Measurements from ENCODE around the gene SLC2A10. TPM values are rescaled to one million over a fixed set of nuclear protein-coding genes. Genes with fewer than 3 reads are reported as not detected.

The SLC2A10 gene
- total and polyA plus RNA-seq, 9 donors = 14.0 to 22.3 (median 18.0) TPM

DNA sequence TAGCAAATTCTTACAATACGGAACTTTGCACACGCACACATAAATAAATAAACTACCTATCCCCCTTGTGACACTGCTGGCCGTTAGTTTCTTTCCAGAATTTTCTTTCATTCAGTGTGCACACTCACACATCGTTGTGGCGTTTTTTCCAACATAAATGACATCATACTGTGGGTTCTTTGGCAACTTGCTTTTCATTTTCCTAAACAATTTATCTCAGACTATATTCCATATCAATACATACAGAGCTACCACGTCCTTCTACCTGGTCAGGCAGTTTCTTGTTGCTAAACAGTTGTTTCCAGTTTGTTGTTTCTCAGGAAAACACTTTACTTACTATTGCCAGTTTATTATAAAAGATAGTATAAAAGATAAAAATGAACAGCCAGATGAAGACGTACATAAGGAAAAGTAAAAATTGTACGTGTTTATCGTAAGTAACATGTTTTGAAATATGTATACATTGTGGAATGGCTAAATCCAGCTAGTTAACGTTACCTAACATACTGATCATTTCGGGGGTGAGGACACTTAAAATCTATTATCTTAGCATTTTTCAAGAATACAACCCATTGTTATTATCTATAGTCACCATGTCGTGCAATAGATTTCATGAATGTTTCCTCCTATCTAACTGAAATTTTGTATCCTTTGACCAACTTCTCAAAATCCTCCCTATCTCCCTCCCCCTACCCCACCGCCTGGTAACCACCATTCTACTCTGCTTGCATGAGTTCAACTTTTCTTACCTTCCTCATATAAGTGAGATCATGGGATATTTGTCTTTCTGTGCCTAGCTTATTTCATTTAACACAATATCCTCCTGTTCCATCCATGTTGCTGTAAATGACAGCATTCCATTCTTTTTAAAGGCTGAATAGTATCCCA, 19.0 kb upstream of the SLC2A10 start:
- H3K4me1 ChIP-seq (ENCODE audit: control insufficient read depth, insufficient read depth, low read length) = peaks cover 12% of the 10 kb centered on the region
- H3K27me3 ChIP-seq (ENCODE audit: control insufficient read depth, insufficient read depth, low read length) = no peaks in the 10 kb centered on the region
- H3K36me3 ChIP-seq (ENCODE audit: control insufficient read depth, insufficient read depth, low read length) = peaks cover 4% of the 10 kb centered on the region
- H3K4me3 ChIP-seq (ENCODE audit: low read length) = peak overlapping the region; percentile 79
- H3K27ac ChIP-seq (ENCODE audit: low read length) = peak overlapping the region; percentile 94
- no peaks in the 10 kb centered on the region for H3K9me3 ChIP-seq (replicated peaks; ENCODE audit: control insufficient read depth, low read depth, low read length)
- 40% methylated on average over 8 of the region's 13 CpGs for WGBS (ENCODE audit: insufficient coverage)
- no peak for DNase-seq

DNA sequence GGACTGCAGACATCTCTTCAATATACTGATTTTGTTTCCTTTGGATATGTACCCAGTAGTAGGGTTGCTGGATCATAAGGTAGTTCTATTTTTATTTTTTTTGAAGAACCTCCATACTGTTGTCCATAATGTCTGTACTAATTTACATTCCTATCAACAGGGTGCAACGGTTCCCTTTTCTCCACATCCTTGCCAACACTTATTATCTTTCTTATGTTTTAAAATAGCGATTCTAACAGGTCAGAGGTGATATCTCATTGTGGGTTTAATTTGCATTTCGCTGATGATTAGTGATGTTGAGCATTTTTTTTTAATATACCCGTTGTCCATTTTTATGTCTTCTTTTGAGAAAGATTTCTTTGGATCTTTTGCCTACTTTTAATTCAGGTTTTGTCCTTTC, 18.3 kb upstream of the SLC2A10 start:
- Histone ChIP-seq H3K27me3 (ENCODE audit: control insufficient read depth, insufficient read depth, low read length) (no peaks in the 10 kb centered on the region), H3K27ac (ENCODE audit: low read length) (no peak overlapping the region), H3K36me3 (ENCODE audit: control insufficient read depth, insufficient read depth, low read length) (peaks cover 4% of the 10 kb centered on the region), H3K4me1 (ENCODE audit: control insufficient read depth, insufficient read depth, low read length) (peaks cover 12% of the 10 kb centered on the region), H3K9me3 (replicated peaks; ENCODE audit: control insufficient read depth, low read depth, low read length) (no peaks in the 10 kb centered on the region), H3K4me3 (ENCODE audit: low read length) (no peak overlapping the region)
- no peak for DNase-seq
- no CpG with 5 or more reads among the region's 4 CpGs for whole genome bisulfite sequencing (ENCODE audit: insufficient coverage)

DNA sequence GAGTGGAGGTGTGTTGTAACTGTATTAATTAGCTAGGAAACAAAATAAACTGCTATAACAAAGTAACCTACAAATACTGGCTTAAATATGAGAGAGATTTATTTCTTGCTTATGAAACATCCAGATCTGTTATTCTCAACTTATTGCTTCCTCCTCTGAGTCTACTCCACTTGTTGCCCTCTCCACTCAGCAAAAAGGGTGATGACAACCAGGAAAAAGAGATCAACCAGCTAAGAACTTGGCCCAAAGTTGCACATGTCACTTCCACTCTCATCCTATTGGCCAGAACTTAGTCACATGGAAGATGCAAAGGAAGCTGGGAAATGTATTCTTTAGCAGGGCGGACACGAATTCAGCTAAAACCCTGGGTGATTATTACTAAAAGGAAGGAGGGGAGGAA, 15.0 kb upstream of the SLC2A10 start:
- H3K36me3 ChIP-seq (ENCODE audit: control insufficient read depth, insufficient read depth, low read length) = no peaks in the 10 kb centered on the region
- no peak overlapping the region for H3K4me3 ChIP-seq (ENCODE audit: low read length)
- DNase-seq = peak; percentile 58
- WGBS (ENCODE audit: insufficient coverage) = no CpG with 5 or more reads among the region's 2 CpGs
- H3K27me3 ChIP-seq (ENCODE audit: control insufficient read depth, insufficient read depth, low read length) = no peaks in the 10 kb centered on the region
- no peak overlapping the region for H3K27ac ChIP-seq (ENCODE audit: low read length)
- H3K9me3 ChIP-seq (replicated peaks; ENCODE audit: control insufficient read depth, low read depth, low read length) = peaks cover 1% of the 10 kb centered on the region
- H3K4me1 ChIP-seq (ENCODE audit: control insufficient read depth, insufficient read depth, low read length) = peaks cover 2% of the 10 kb centered on the region

DNA sequence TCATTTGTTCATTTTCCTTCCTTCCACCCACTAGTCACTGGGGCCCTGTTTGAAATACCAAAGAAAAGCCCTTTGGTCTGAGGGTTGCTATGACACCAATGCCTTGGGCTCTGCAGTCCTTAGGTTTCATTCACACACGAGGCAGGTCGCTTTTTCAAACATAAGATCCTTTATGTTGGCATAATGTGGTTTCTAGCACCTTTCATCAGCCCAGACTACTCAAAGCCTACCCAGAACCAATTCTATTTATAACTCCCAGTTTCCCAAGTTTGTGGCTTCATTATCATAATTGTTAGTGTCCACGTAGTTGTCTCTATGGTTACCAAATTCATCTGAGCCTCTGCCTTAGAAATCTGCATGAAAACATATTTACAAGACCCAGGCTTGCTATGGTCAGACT, 13.6 kb upstream of the SLC2A10 start:
- H3K27ac ChIP-seq (ENCODE audit: low read length) = no peak overlapping the region
- no peaks in the 10 kb centered on the region for H3K27me3 ChIP-seq (ENCODE audit: control insufficient read depth, insufficient read depth, low read length)
- no peak for DNase-seq
- H3K4me1 ChIP-seq (ENCODE audit: control insufficient read depth, insufficient read depth, low read length) = no peaks in the 10 kb centered on the region
- no peaks in the 10 kb centered on the region for H3K36me3 ChIP-seq (ENCODE audit: control insufficient read depth, insufficient read depth, low read length)
- WGBS (ENCODE audit: insufficient coverage) = no CpG with 5 or more reads among the region's 3 CpGs
- H3K9me3 ChIP-seq (replicated peaks; ENCODE audit: control insufficient read depth, low read depth, low read length) = peaks cover 4% of the 10 kb centered on the region
- no peak overlapping the region for H3K4me3 ChIP-seq (ENCODE audit: low read length)

GRCh38 chr20:46696791-46697279, 12.6 kb upstream of the SLC2A10 start:
- Histone ChIP-seq H3K36me3 (ENCODE audit: control insufficient read depth, insufficient read depth, low read length) (no peaks in the 10 kb centered on the region), H3K27me3 (ENCODE audit: control insufficient read depth, insufficient read depth, low read length) (no peaks in the 10 kb centered on the region), H3K27ac (ENCODE audit: low read length) (no peak overlapping the region), H3K9me3 (replicated peaks; ENCODE audit: control insufficient read depth, low read depth, low read length) (peaks cover 4% of the 10 kb centered on the region), H3K4me1 (ENCODE audit: control insufficient read depth, insufficient read depth, low read length) (no peaks in the 10 kb centered on the region), H3K4me3 (ENCODE audit: low read length) (no peak overlapping the region)
- WGBS (ENCODE audit: insufficient coverage) = 73% methylated on average over 2 of the region's 3 CpGs
- DNase-seq = no peak

DNA sequence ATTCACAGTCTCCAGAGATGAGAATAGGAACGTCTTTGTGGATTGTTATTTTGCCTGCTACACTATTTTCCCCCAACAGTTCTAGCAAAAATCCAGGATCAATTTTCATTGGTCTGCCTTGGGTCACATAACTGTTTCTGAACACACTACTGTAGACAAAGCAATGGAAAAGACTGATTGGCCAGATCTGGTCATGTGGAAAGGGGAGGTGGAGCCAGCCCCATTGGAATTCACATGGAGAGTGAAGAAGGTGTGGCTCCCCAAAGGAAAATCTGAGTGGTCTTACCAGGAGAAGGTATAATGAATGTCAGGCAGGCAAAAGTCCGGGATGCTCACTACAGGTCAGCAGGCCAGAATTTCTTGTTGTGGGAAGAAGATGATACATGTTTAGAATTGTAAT, 10.7 kb upstream of the SLC2A10 start:
- no peak overlapping the region for H3K4me3 ChIP-seq (ENCODE audit: low read length)
- 78% methylated on average over 1 of the region's 2 CpGs for WGBS (ENCODE audit: insufficient coverage)

DNA sequence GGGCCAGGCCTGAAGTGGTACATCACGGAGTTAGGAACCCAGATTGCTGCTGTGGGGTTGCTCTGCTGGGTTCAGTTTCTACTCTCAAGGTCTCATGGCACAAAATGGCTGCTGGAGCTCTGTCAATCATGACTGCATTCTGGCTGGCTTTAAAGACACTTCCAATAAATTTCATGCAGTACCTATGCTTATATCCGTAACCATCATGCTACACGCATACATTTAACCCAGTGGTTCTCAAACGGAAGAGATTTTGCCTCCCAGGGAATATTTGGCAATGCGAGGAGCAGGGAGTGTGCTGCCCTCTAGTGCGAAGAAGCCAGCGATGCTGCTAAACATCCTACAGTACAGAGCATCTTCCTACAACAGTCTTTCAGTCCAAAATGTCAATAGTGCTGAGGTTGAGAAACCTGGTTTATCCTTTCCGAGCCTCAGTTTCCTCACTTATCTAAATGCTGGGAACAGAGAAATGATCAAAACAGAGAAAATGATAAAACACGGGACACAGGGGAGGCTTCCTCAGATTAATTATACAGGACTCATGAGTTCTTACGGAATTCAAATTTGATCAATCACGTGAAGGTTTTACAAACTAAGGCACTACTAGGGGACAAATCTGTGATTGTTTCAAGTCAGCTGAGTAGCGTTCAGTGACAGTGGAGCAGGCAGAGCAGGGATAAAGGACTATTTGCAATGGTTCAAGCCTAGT, 9.6 kb upstream of the SLC2A10 start:
- Histone ChIP-seq H3K27me3 (ENCODE audit: control insufficient read depth, insufficient read depth, low read length) (no peaks in the 10 kb centered on the region), H3K36me3 (ENCODE audit: control insufficient read depth, insufficient read depth, low read length) (no peaks in the 10 kb centered on the region), H3K4me3 (ENCODE audit: low read length) (no peak overlapping the region), H3K9me3 (replicated peaks; ENCODE audit: control insufficient read depth, low read depth, low read length) (peaks cover 4% of the 10 kb centered on the region), H3K27ac (ENCODE audit: low read length) (no peak overlapping the region), H3K4me1 (ENCODE audit: control insufficient read depth, insufficient read depth, low read length) (no peaks in the 10 kb centered on the region)
- whole genome bisulfite sequencing (ENCODE audit: insufficient coverage) = 59% methylated on average over 7 of the region's 12 CpGs
- no peak for DNase-seq

More for the DNA sequence above, 10.7 kb upstream of the SLC2A10 start:
- no peak overlapping the region for H3K27ac ChIP-seq (ENCODE audit: low read length)
- no peak for DNase-seq
- H3K9me3 ChIP-seq (replicated peaks; ENCODE audit: control insufficient read depth, low read depth, low read length) = peaks cover 4% of the 10 kb centered on the region
- H3K4me1 ChIP-seq (ENCODE audit: control insufficient read depth, insufficient read depth, low read length) = no peaks in the 10 kb centered on the region
- H3K27me3 ChIP-seq (ENCODE audit: control insufficient read depth, insufficient read depth, low read length) = no peaks in the 10 kb centered on the region
- H3K36me3 ChIP-seq (ENCODE audit: control insufficient read depth, insufficient read depth, low read length) = no peaks in the 10 kb centered on the region

GRCh38 chr20:46700481-46700880, 9.0 kb upstream of the SLC2A10 start:
- Histone ChIP-seq H3K9me3 (replicated peaks; ENCODE audit: control insufficient read depth, low read depth, low read length) (peaks cover 4% of the 10 kb centered on the region), H3K36me3 (ENCODE audit: control insufficient read depth, insufficient read depth, low read length) (no peaks in the 10 kb centered on the region), H3K4me1 (ENCODE audit: control insufficient read depth, insufficient read depth, low read length) (no peaks in the 10 kb centered on the region), H3K27me3 (ENCODE audit: control insufficient read depth, insufficient read depth, low read length) (no peaks in the 10 kb centered on the region), H3K27ac (ENCODE audit: low read length) (no peak overlapping the region), H3K4me3 (ENCODE audit: low read length) (no peak overlapping the region)
- 70% methylated on average over 6 of the region's 6 CpGs for whole genome bisulfite sequencing (ENCODE audit: insufficient coverage)
- no peak for DNase-seq

GRCh38 chr20:46701057-46701456, 8.4 kb upstream of the SLC2A10 start:
- Histone ChIP-seq H3K27ac (ENCODE audit: low read length) (no peak overlapping the region), H3K27me3 (ENCODE audit: control insufficient read depth, insufficient read depth, low read length) (no peaks in the 10 kb centered on the region), H3K4me3 (ENCODE audit: low read length) (no peak overlapping the region), H3K4me1 (ENCODE audit: control insufficient read depth, insufficient read depth, low read length) (no peaks in the 10 kb centered on the region), H3K9me3 (replicated peaks; ENCODE audit: control insufficient read depth, low read depth, low read length) (peaks cover 4% of the 10 kb centered on the region), H3K36me3 (ENCODE audit: control insufficient read depth, insufficient read depth, low read length) (no peaks in the 10 kb centered on the region)
- WGBS (ENCODE audit: insufficient coverage) = no CpG with 5 or more reads among the region's 2 CpGs
- DNase-seq = no peak

GRCh38 chr20:46701556-46701955, 7.9 kb upstream of the SLC2A10 start:
- Histone ChIP-seq H3K9me3 (replicated peaks; ENCODE audit: control insufficient read depth, low read depth, low read length) (peaks cover 4% of the 10 kb centered on the region), H3K4me1 (ENCODE audit: control insufficient read depth, insufficient read depth, low read length) (no peaks in the 10 kb centered on the region), H3K27me3 (ENCODE audit: control insufficient read depth, insufficient read depth, low read length) (no peaks in the 10 kb centered on the region), H3K36me3 (ENCODE audit: control insufficient read depth, insufficient read depth, low read length) (no peaks in the 10 kb centered on the region), H3K4me3 (ENCODE audit: low read length) (no peak overlapping the region), H3K27ac (ENCODE audit: low read length) (no peak overlapping the region)
- no peak for DNase-seq
- WGBS (ENCODE audit: insufficient coverage) = no CpG with 5 or more reads among the region's 4 CpGs
